SK-N-SH (cell line): ENCODE results near the gene CFAP20. TPM values are rescaled to one million over a fixed set of nuclear protein-coding genes. Genes with fewer than 3 reads are reported as not detected.
A peak's percentile ranks its signal among the peaks of the same experiment; 100 is the strongest.

Experiments used
- CTCF ChIA-PET: fragments of 300-600, 350-600 bp; formaldehyde crosslinking; extraction: SDS; loops from one replicate; lab custom pipeline; 2021; lab: Yijun Ruan, JAX
- POLR2A ChIA-PET: fragments of 350-600 bp; sonication (Branson Sonifier 250); formaldehyde crosslinking; extraction: SDS; loops from one replicate; lab custom pipeline; 2020; ENCODE audit warnings: antibody characterized with exemption, inconsistent platforms; lab: Yijun Ruan, JAX
- DNase-seq: peaks from one replicate; pipeline ENCODE4 v3.0.0; 2012
- H2AFZ ChIP-seq: fragments of 200-600 bp; sonication (generic); 2 replicates; pipeline ENCODE4 v1.8.1; 2016; ENCODE audit warnings: antibody characterized with exemption, mild to moderate bottlenecking, low read depth
- H3F3A ChIP-seq: fragments of 200-600 bp; sonication (generic); replicated peaks from 2 replicates; pipeline ENCODE3; 2016; ENCODE audit warnings: antibody characterized with exemption, mild to moderate bottlenecking; ENCODE audit not compliant: insufficient read depth
- H3K27ac ChIP-seq, 2 experiments: fragments of 200-500 bp in 1 of 2; fragments of 200-600 bp in 1 of 2; sonication (Bioruptor generic) in 1 of 2; sonication (generic), shearing (Covaris generic) in 1 of 2; 2 replicates each; pipeline versions ENCODE4 v1.5.1 to v1.6.1; 2014 to 2016; ENCODE audit warnings: low read depth in 2 of 2, inconsistent platforms in 1 of 2, low read length in 1 of 2, mild to moderate bottlenecking in 1 of 2, mixed read lengths in 1 of 2
- H3K27me3 ChIP-seq: fragments of 200-600 bp; sonication (generic), shearing (Covaris generic); 2 replicates; pipeline ENCODE4 v1.6.1; 2016; ENCODE audit warnings: mixed run types; ENCODE audit not compliant: insufficient read depth
- H3K36me3 ChIP-seq, 2 experiments: fragments of 200-500 bp in 1 of 2; fragments of 200-600 bp in 1 of 2; sonication (Bioruptor generic) in 1 of 2; sonication (generic) in 1 of 2; replicated peaks in 1 of 2; 2 replicates each; pipeline versions ENCODE3 to v1.5.1; 2014 to 2016; ENCODE audit warnings: low read length in 1 of 2, mild to moderate bottlenecking in 1 of 2; ENCODE audit not compliant: insufficient read depth in 2 of 2, control insufficient read depth in 1 of 2
- H3K4me1 ChIP-seq, 2 experiments: fragments of 200-500 bp in 1 of 2; fragments of 200-600 bp in 1 of 2; sonication (Bioruptor generic) in 1 of 2; sonication (generic), shearing (Covaris generic) in 1 of 2; 2 replicates each; pipeline versions ENCODE4 v1.5.1 to v1.6.1; 2014 to 2016; ENCODE audit warnings: low read depth in 1 of 2, low read length in 1 of 2, mixed run types in 1 of 2; ENCODE audit not compliant: insufficient read depth in 2 of 2, control insufficient read depth in 1 of 2
- H3K4me2 ChIP-seq: fragments of 200-600 bp; sonication (generic), shearing (Covaris generic); 2 replicates; pipeline ENCODE4 v1.6.1; 2017; ENCODE audit warnings: mixed run types
- H3K4me3 ChIP-seq, 2 experiments: fragments of 200-500 bp in 1 of 2; fragments of 200-600 bp in 1 of 2; sonication (Bioruptor generic) in 1 of 2; sonication (generic), shearing (Covaris generic) in 1 of 2; 2 replicates each; pipeline versions ENCODE4 v1.5.1 to v1.8.1; 2014 to 2016; ENCODE audit warnings: low read depth in 2 of 2, inconsistent platforms in 1 of 2, low read length in 1 of 2, mild to moderate bottlenecking in 1 of 2, mixed read lengths in 1 of 2, moderate library complexity in 1 of 2
- H3K79me2 ChIP-seq: fragments of 200-600 bp; sonication (generic); 2 replicates; pipeline ENCODE4 v1.8.1; 2017; ENCODE audit warnings: mild to moderate bottlenecking; ENCODE audit not compliant: insufficient read depth
- H3K9ac ChIP-seq: fragments of 200-600 bp; sonication (generic); 2 replicates; pipeline ENCODE4 v1.6.1; 2017; ENCODE audit warnings: mixed run types
- H3K9me2 ChIP-seq: fragments of 200-600 bp; sonication (generic); 2 replicates; pipeline ENCODE4 v1.6.1; 2017; ENCODE audit warnings: mixed run types
- H3K9me3 ChIP-seq: fragments of 200-600 bp; sonication (generic); 2 replicates; pipeline ENCODE4 v1.6.1; 2017; ENCODE audit warnings: mixed run types, mild to moderate bottlenecking, moderate library complexity
- H4K20me1 ChIP-seq: fragments of 200-600 bp; sonication (generic); 2 replicates; pipeline ENCODE4 v1.6.1; 2017; ENCODE audit warnings: mild to moderate bottlenecking, mixed run types; ENCODE audit not compliant: insufficient read depth
- CHD2 ChIP-seq: fragments of 150-350 bp; IDR thresholded peaks from 2 replicates; pipeline ENCODE4 v1.6.1; 2018; ENCODE audit warnings: low read length; ENCODE audit not compliant: partially characterized antibody
- EP300 ChIP-seq, 2 experiments: IDR thresholded peaks; 2 replicates each; pipeline versions ENCODE4 v1.4.0 to v1.6.1; 2012; ENCODE audit warnings: borderline replicate concordance in 1 of 2, low read depth in 1 of 2, low read length in 1 of 2
- EZH2phosphoT487 ChIP-seq: fragments of 200-600 bp; sonication (generic); IDR thresholded peaks from 2 replicates; pipeline ENCODE4 v1.6.1; 2017; ENCODE audit warnings: low read depth, mixed run types, mild to moderate bottlenecking, antibody characterized with exemption, moderate library complexity, borderline replicate concordance
- FOSL2 ChIP-seq: IDR thresholded peaks from 2 replicates; pipeline ENCODE4 v1.4.0; 2012; ENCODE audit warnings: low read depth, mild to moderate bottlenecking, moderate library complexity, borderline replicate concordance
- FOXJ3 ChIP-seq: sonication (generic); formaldehyde crosslinking; IDR thresholded peaks from 2 replicates; pipeline ENCODE4 v1.5.1; 2020; ENCODE audit warnings: mild to moderate bottlenecking, missing genetic modification reagents
- GABPA ChIP-seq: IDR thresholded peaks from 2 replicates; pipeline ENCODE4 v1.4.0; 2012; ENCODE audit warnings: low read depth, mild to moderate bottlenecking
- GATA2 ChIP-seq: sonication (generic); formaldehyde crosslinking; IDR thresholded peaks from 2 replicates; pipeline ENCODE4 v1.5.0; 2020; ENCODE audit warnings: mild to moderate bottlenecking, missing genetic modification reagents
- MEF2A ChIP-seq: IDR thresholded peaks from 2 replicates; pipeline ENCODE4 v1.4.0; 2012; ENCODE audit warnings: low read depth, borderline replicate concordance
- MXI1 ChIP-seq: IDR thresholded peaks from 2 replicates; pipeline ENCODE4 v1.6.1; 2012; ENCODE audit warnings: mild to moderate bottlenecking, low read depth, low read length, improper control_type of control experiment
- NFIC ChIP-seq: IDR thresholded peaks from 2 replicates; pipeline ENCODE4 v1.4.0; 2012; ENCODE audit warnings: borderline replicate concordance
- PBX3 ChIP-seq: IDR thresholded peaks from 2 replicates; pipeline ENCODE4; 2012
- POLR2AphosphoS5 ChIP-seq: IDR thresholded peaks from 2 replicates; pipeline ENCODE4 v1.6.1; 2012; ENCODE audit warnings: low read depth, low read length
- RAD21 ChIP-seq: IDR thresholded peaks from 2 replicates; pipeline ENCODE4 v1.6.1; 2012; ENCODE audit warnings: mild to moderate bottlenecking, low read length
- REST ChIP-seq: IDR thresholded peaks from 2 replicates; pipeline ENCODE4 v1.6.1; 2012; ENCODE audit warnings: mild to moderate bottlenecking, low read depth, low read length, moderate library complexity
- RXRA ChIP-seq: IDR thresholded peaks from 2 replicates; pipeline ENCODE4 v1.4.0; 2012; ENCODE audit warnings: low read depth, mild to moderate bottlenecking, borderline replicate concordance
- SIN3A ChIP-seq: IDR thresholded peaks from 2 replicates; pipeline ENCODE4 v1.6.1; 2012; ENCODE audit warnings: low read depth, mild to moderate bottlenecking, low read length, moderate library complexity, borderline replicate concordance
- TCF12 ChIP-seq: IDR thresholded peaks from 2 replicates; pipeline ENCODE4 v1.4.0; 2012
- TEAD4 ChIP-seq: IDR thresholded peaks from 2 replicates; pipeline ENCODE4 v1.4.0; 2012; ENCODE audit warnings: mild to moderate bottlenecking, borderline replicate concordance; ENCODE audit not compliant: insufficient read depth
- USF1 ChIP-seq: IDR thresholded peaks from 2 replicates; pipeline ENCODE4 v1.4.0; 2012; ENCODE audit warnings: low read depth, borderline replicate concordance
- ZBTB33 ChIP-seq: IDR thresholded peaks from 2 replicates; pipeline ENCODE4 v1.4.0; 2012; ENCODE audit warnings: low read depth, borderline replicate concordance
- WGBS: methylation state at CpG from one replicate; pipeline ENCODE4 v1.1.6; 2017; ENCODE audit warnings: low lambda C conversion rate; 5-methylcytosine and 5-hydroxymethylcytosine counted together
- polyA plus RNA-seq, 3 experiments: library from polyadenylated mRNA; depleted of rRNA; stranded (reverse); fragments of >200 nt; gene quantifications; 2 replicates each; pipeline ENCODE4 v1.2.3, GENCODE V29; 2012

The CFAP20 gene
- polyA plus RNA-seq, 1 of the 3 experiments (the other 2 are of a cell fraction) = 61.6 TPM

GRCh38 chr16:58110571-58111301 is 18.4 kb downstream of the CFAP20 start:
- Histone ChIP-seq H2AFZ (no peak overlapping the region), H3K4me3 (no peak overlapping the region), H3F3A (no peaks in the 10 kb centered on the region), H3K9me2 (no peaks in the 10 kb centered on the region), H3K27me3 (no peaks in the 10 kb centered on the region), H3K79me2 (no peaks in the 10 kb centered on the region), H4K20me1 (no peaks in the 10 kb centered on the region), H3K4me1 (peaks cover 9 to 36% of the 10 kb centered on the region in 2 experiments; a peak in 3 of 4 replicates), H3K9me3 (no peaks in the 10 kb centered on the region), H3K9ac (no peak overlapping the region), H3K4me2 (peak overlapping the region; percentile 47), H3K27ac (peak overlapping the region in 1 of 2 experiments; percentile 51; a peak in 2 of 4 replicates), H3K36me3 (peaks cover 21 to 29% of the 10 kb centered on the region in 2 experiments)
- DNase-seq = peak; percentile 61
- 13% methylated on average over 11 of the region's 12 CpGs for WGBS
- CTCF ChIA-PET = interaction anchor here (0.6 to 6.8 kb wide), 10 partner anchors 10 to 196 kb away, joined by 3 to 47 read pairs (median 4); partner anchors contain the start of gene USB1
- POLR2A ChIA-PET = interaction anchor here (0.8 to 1.1 kb wide), 3 partner anchors 11 to 19 kb away, joined by 3 read pairs; partner anchors contain the start of gene CFAP20
- TF ChIP-seq GABPA (no peak), ZBTB33 (no peak), MEF2A (no peak), TEAD4 (peak; percentile 44; the same call in 1 of the 2 replicates), SIN3A (0 out of 2 replicates have a peak, but pooled peaks have one; percentile 17), RAD21 (no peak), POLR2AphosphoS5 (no peak), USF1 (no peak), NFIC (peak; percentile 78), TCF12 (peak; percentile 38; the same call in 1 of the 2 replicates), FOXJ3 (CRISPR knock-in tag) (no peak), MXI1 (0 out of 2 replicates have a peak, but pooled peaks have one; percentile 13), GATA2 (CRISPR knock-in tag) (peak; percentile 36; the same call in 1 of the 2 replicates), FOSL2 (peak; percentile 19; the same call in 1 of the 2 replicates), CHD2 (no peak), EZH2phosphoT487 (no peak), REST (no peak), PBX3 (peak; percentile 38), EP300 (IDR thresholded peaks at IDR 0.05; ENCODE audit: borderline replicate concordance in 1 of 2, low read depth in 1 of 2, low read length in 1 of 2) (peak in 1 of 2 experiments; percentile 35; a peak in 1 of 4 replicates), RXRA (no peak)
